GM12878 (cell line): ENCODE data around the gene GAPT. TPM values are rescaled to one million over a fixed set of nuclear protein-coding genes. Genes with fewer than 3 reads are reported as not detected.

Experiments used
- HDAC6 ChIP-seq: fragments of 200-600 bp; sonication (generic); IDR thresholded peaks from one replicate; pipeline ENCODE4 v1.8.0; 2017; ENCODE audit warnings: antibody characterized with exemption; ENCODE audit not compliant: unreplicated experiment
- HDGF ChIP-seq: fragments of 450-650 bp; IDR thresholded peaks from 2 replicates; pipeline ENCODE4 v1.6.1; 2016; ENCODE audit warnings: antibody characterized with exemption
- KLF5 ChIP-seq: fragments of 450-650 bp; IDR thresholded peaks from 2 replicates; pipeline ENCODE4 v1.6.1; 2014; ENCODE audit warnings: mild to moderate bottlenecking; ENCODE audit not compliant: partially characterized antibody
- MTA3 ChIP-seq: IDR thresholded peaks from 2 replicates; pipeline ENCODE4 v1.6.1; 2012; ENCODE audit warnings: low read length, inconsistent platforms, borderline replicate concordance
- NFYB ChIP-seq: IDR thresholded peaks from 2 replicates; pipeline ENCODE4 v1.6.1; 2011; ENCODE audit warnings: low read depth, mild to moderate bottlenecking, low read length, improper control_type of control experiment, moderate library complexity; ENCODE audit not compliant: insufficient read depth
- POLR2A ChIP-seq: IDR thresholded peaks from 2 replicates; pipeline ENCODE4 v1.6.1; 2011; ENCODE audit warnings: low read depth, mild to moderate bottlenecking, low read length
- PRDM15 ChIP-seq: fragments of 450-650 bp; formaldehyde crosslinking; IDR thresholded peaks from 2 replicates; pipeline ENCODE4 v1.4.0; 2020; ENCODE audit warnings: mild to moderate bottlenecking, moderate library complexity
- SRF ChIP-seq, 2 experiments: IDR thresholded peaks; 2 replicates each; pipeline ENCODE4 v1.6.1; 2011; ENCODE audit warnings: low read depth in 2 of 2, low read length in 2 of 2, mild to moderate bottlenecking in 1 of 2, moderate library complexity in 1 of 2
- ZBTB40 ChIP-seq: fragments of 450-650 bp; IDR thresholded peaks from 2 replicates; pipeline ENCODE4 v1.6.1; 2016; ENCODE audit warnings: mild to moderate bottlenecking, moderate library complexity, borderline replicate concordance
- polyA plus RNA-seq, 11 experiments: library from polyadenylated mRNA; depleted of rRNA in 4 of 11; unstranded in 6 of 11; stranded (reverse) in 5 of 11; fragments of >200 nt; fragmentation: Nextera tagmentation in 4 of 11; fragmentation: Illumina TruSeq in 1 of 11; extraction: Ambion mirVana in 4 of 11; extraction: Trizol in 1 of 11; gene quantifications; 1 replicate in 1 of 11; 2 replicates in 10 of 11; pipeline versions ENCODE4 v1.2.1 to v1.2.3, GENCODE V29; 2011 to 2016; ENCODE audit warnings: inconsistent platforms in 2 of 11, missing spikeins in 2 of 11, low read depth in 1 of 11
- total RNA-seq, 4 experiments: library from RNA; depleted of rRNA in 3 of 4; stranded (reverse); fragments of >200 nt in 3 of 4; fragmentation: Illumina TruSeq in 1 of 4; extraction: Trizol in 1 of 4; gene quantifications; 2 replicates each; pipeline versions ENCODE4 v1.2.1 to v1.2.3, GENCODE V29; 2013 to 2021

The GAPT gene
- total and polyA plus RNA-seq, 10 of the 15 experiments (the other 5 are each of a cell fraction or from before 2014, with no cell fraction given): 0.15 to 0.96 (median 0.57) TPM; not detected in 2

DNA sequence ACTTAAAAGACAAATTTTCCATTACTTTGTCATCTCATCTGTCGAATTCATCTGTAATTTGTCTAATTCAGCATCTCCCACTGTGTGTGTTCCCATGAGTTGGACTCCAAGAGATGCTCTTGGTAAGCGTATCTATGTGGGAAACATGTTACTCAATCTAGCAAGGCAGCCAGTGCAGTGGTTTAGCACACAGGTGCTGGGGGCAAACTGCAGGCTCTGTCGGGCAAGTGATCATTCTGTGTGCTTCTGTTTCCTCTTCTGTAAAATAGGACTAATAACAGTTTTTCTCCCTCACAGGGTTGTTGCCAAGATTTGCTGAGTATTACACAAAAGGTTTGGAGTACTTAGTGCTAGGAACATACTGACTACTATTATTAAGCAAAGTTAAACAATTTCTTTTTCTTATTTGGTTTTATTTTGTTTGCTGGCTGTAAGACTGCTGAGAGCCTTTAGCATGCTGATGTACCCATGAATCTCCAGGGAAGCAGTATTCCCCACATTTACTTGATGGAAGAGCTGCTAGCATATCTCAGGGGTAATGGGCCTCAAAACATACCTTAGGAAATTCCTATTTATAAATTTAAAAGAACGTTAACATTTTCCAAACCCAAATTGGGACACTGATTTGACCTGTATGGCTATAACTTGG, 709 bp upstream of the GAPT start (continued):
- TF ChIP-seq PRDM15 (CRISPR knock-in tag): no peak
- no peak for TF ChIP-seq HDAC6
- TF ChIP-seq KLF5: no peak
- no peak for TF ChIP-seq MTA3
- TF ChIP-seq SRF (IDR thresholded peaks at IDR 0.05; ENCODE audit: low read depth in 2 of 2, low read length in 2 of 2): no peak
- TF ChIP-seq NFYB: no peak
- TF ChIP-seq POLR2A: no peak
- no peak for TF ChIP-seq HDGF
- TF ChIP-seq ZBTB40: no peak
- TF ChIP-seq, all 136 proteins: peak for 0
